ENCODE measurements around the gene SRSF8.
"Not testable (repeated sequence)": the region's sequence is repeated elsewhere in the genome, so short reads cannot be mapped to it uniquely, and the experiment has no call there.

DNA sequence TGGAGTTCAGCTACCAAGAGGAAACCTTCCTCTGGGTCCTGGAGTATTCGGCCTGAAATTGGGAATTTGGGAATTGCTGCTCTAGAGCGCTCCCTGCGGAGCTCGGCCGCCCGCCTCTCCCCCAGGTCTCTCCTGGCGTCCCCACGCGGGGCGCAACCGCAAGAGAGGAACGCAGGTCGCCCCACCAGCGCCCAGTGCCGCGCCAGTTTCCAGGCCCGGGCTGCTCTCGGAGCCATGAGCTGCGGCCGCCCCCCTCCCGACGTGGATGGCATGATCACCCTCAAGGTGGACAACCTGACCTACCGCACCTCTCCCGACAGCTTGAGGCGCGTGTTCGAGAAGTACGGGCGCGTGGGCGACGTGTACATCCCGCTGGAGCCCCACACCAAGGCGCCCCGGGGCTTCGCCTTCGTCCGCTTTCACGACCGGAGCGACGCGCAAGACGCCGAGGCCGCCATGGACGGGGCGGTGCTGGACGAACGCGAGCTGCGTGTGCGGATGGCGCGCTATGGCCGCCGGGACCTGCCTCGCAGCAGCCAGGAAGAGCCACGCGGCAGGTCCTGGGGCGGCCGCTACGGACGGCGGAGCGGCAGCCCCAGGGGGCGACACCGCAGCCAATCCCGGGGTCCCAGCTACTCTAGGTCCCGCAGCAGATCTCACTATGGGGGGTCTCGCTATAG, 29.2 kb upstream of the SRSF8 start:
- TF ChIP-seq, protein P1, sequence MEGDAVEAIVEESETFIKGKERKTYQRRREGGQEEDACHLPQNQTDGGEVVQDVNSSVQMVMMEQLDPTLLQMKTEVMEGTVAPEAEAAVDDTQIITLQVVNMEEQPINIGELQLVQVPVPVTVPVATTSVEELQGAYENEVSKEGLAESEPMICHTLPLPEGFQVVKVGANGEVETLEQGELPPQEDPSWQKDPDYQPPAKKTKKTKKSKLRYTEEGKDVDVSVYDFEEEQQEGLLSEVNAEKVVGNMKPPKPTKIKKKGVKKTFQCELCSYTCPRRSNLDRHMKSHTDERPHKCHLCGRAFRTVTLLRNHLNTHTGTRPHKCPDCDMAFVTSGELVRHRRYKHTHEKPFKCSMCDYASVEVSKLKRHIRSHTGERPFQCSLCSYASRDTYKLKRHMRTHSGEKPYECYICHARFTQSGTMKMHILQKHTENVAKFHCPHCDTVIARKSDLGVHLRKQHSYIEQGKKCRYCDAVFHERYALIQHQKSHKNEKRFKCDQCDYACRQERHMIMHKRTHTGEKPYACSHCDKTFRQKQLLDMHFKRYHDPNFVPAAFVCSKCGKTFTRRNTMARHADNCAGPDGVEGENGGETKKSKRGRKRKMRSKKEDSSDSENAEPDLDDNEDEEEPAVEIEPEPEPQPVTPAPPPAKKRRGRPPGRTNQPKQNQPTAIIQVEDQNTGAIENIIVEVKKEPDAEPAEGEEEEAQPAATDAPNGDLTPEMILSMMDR (IDR thresholded peaks at IDR 0.05; ENCODE audit: borderline replicate concordance, extremely low read depth, low read length, poor library complexity, severe bottlenecking), result not testable (repeated sequence)
- TF ChIP-seq EZH2 (IDR thresholded peaks at IDR 0.05; ENCODE audit: borderline replicate concordance, low read depth, low read length, severe bottlenecking), result not testable (repeated sequence)

Data from DND-41 (cell line).